ENCODE results near the gene PDCL3.

DNA sequence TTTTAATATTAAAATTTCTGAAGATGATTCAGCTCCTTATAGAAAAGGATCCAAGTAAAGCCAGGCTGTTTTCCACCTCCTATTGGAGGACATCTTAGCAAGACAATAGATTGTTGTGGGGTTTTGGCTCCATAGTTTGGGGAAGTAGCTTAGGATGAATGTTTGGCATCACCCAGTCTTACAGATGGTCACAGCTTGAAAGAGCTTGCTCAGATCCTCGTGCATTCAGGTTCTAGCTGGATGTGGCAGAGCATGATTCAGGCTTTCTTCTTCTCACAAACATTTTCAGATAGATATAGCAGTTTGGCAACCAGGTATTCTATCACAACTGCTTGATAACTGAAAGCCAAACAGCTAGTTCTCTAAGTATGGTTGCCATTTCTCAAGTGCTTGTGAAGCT lies 23.6 kb upstream of the PDCL3 start:
- TF ChIP-seq, protein P1, sequence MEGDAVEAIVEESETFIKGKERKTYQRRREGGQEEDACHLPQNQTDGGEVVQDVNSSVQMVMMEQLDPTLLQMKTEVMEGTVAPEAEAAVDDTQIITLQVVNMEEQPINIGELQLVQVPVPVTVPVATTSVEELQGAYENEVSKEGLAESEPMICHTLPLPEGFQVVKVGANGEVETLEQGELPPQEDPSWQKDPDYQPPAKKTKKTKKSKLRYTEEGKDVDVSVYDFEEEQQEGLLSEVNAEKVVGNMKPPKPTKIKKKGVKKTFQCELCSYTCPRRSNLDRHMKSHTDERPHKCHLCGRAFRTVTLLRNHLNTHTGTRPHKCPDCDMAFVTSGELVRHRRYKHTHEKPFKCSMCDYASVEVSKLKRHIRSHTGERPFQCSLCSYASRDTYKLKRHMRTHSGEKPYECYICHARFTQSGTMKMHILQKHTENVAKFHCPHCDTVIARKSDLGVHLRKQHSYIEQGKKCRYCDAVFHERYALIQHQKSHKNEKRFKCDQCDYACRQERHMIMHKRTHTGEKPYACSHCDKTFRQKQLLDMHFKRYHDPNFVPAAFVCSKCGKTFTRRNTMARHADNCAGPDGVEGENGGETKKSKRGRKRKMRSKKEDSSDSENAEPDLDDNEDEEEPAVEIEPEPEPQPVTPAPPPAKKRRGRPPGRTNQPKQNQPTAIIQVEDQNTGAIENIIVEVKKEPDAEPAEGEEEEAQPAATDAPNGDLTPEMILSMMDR (IDR thresholded peaks at IDR 0.05): no peak
- no peak for TF ChIP-seq EP300 (IDR thresholded peaks at IDR 0.05)
- TF ChIP-seq POLR2A (IDR thresholded peaks at IDR 0.05): no peak

Measured in ovary (tissue), 3 donors.